HepG2 (cell line): Measurements from ENCODE around the gene IZUMO4. TPM values are rescaled to one million over a fixed set of nuclear protein-coding genes. Genes with fewer than 3 reads are reported as not detected.

Experiments used
- AGO2 ChIP-seq: fragments of 200-400 bp; formaldehyde crosslinking; optimal IDR thresholded peaks from 2 replicates; pipeline ENCODE3; 2017; ENCODE audit warnings: mild to moderate bottlenecking, low read depth, low read length, moderate library complexity
- ATAD3A ChIP-seq: sonication (generic); formaldehyde crosslinking; IDR thresholded peaks from 2 replicates; pipeline ENCODE4 v1.4.0; 2020; ENCODE audit warnings: missing genetic modification reagents
- CBX1 ChIP-seq: IDR thresholded peaks from one replicate; pipeline ENCODE4 v1.6.1; 2016; ENCODE audit warnings: antibody characterized with exemption, low read depth
- CREB1 ChIP-seq, 2 experiments: fragments of 450-650 bp in 1 of 2; IDR thresholded peaks; 2 replicates each; pipeline ENCODE4 v1.6.1; 2016 to 2017; ENCODE audit warnings: control low read depth in 1 of 2, mild to moderate bottlenecking in 1 of 2, missing compliant biosample characterization in 1 of 2, missing genetic modification characterization in 1 of 2
- IKZF1 ChIP-seq: fragments of 450-650 bp; IDR thresholded peaks from 2 replicates; pipeline ENCODE4 v1.7.1; 2016
- KAT8 ChIP-seq: IDR thresholded peaks from 2 replicates; pipeline ENCODE4 v1.6.1; 2016; ENCODE audit warnings: missing genetic modification reagents, missing compliant biosample characterization
- MYC ChIP-seq: sonication (generic); formaldehyde crosslinking; IDR thresholded peaks from 2 replicates; pipeline ENCODE4 v1.9.0; 2021; ENCODE audit warnings: missing genetic modification reagents, borderline replicate concordance
- PAX8 ChIP-seq: sonication (generic); formaldehyde crosslinking; IDR thresholded peaks from 2 replicates; pipeline ENCODE4 v1.8.0; 2022; ENCODE audit warnings: mild to moderate bottlenecking, missing genetic modification reagents, borderline replicate concordance
- PLSCR1 ChIP-seq: sonication (generic); formaldehyde crosslinking; IDR thresholded peaks from 2 replicates; pipeline ENCODE4 v1.5.0; 2020; ENCODE audit warnings: missing genetic modification reagents, mild to moderate bottlenecking, borderline replicate concordance
- SPEN ChIP-seq: sonication (generic); formaldehyde crosslinking; IDR thresholded peaks from 2 replicates; pipeline ENCODE4 v1.5.1; 2020; ENCODE audit warnings: low read depth, mild to moderate bottlenecking, missing genetic modification reagents
- SSRP1 ChIP-seq: IDR thresholded peaks from 2 replicates; pipeline ENCODE4 v1.6.1; 2016; ENCODE audit warnings: control low read depth
- TERF1 ChIP-seq: sonication (generic); formaldehyde crosslinking; IDR thresholded peaks from 2 replicates; pipeline ENCODE4 v1.8.0; 2022; ENCODE audit warnings: mild to moderate bottlenecking, missing genetic modification reagents, moderate library complexity
- U2AF2 ChIP-seq: fragments of 200-400 bp; formaldehyde crosslinking; IDR thresholded peaks from 2 replicates; pipeline ENCODE4 v1.6.1; 2017; ENCODE audit warnings: low read depth, mild to moderate bottlenecking, low read length
- ZNF207 ChIP-seq: fragments of 450-650 bp; IDR thresholded peaks from 2 replicates; pipeline ENCODE4 v1.6.1; 2016; ENCODE audit warnings: antibody characterized with exemption, borderline replicate concordance
- ZNF292 ChIP-seq: sonication (generic); formaldehyde crosslinking; IDR thresholded peaks from 2 replicates; pipeline ENCODE4 v1.8.1; 2022; ENCODE audit warnings: mild to moderate bottlenecking, low read depth, missing genetic modification reagents, borderline replicate concordance
- ZNF296 ChIP-seq: sonication (generic); formaldehyde crosslinking; conservative IDR thresholded peaks from 2 replicates; pipeline ENCODE4 v1.5.0; 2020; ENCODE audit warnings: mild to moderate bottlenecking, missing genetic modification reagents
- ZNF652 ChIP-seq: IDR thresholded peaks from 2 replicates; pipeline ENCODE4 v1.6.1; 2016; ENCODE audit warnings: low read depth, borderline replicate concordance
- ZNF672 ChIP-seq: sonication (generic); formaldehyde crosslinking; IDR thresholded peaks from 2 replicates; pipeline ENCODE4 v1.8.1; 2022; ENCODE audit warnings: missing genetic modification reagents
- ZNF878 ChIP-seq: sonication (generic); formaldehyde crosslinking; IDR thresholded peaks from 2 replicates; pipeline ENCODE4 v1.8.1; 2023; ENCODE audit warnings: mild to moderate bottlenecking, missing genetic modification reagents, moderate library complexity
- polyA plus RNA-seq, 8 experiments: library from polyadenylated mRNA; depleted of rRNA in 3 of 8; stranded (reverse) in 7 of 8; unstranded in 1 of 8; fragments of >200 nt; fragmentation: Illumina TruSeq in 4 of 8; extraction: Trizol in 4 of 8; gene quantifications; 2 replicates each; pipeline versions ENCODE4 v1.2.1 to v1.2.3, GENCODE V29; 2011 to 2016; ENCODE audit warnings: low read depth in 4 of 8, missing spikeins in 1 of 8, mixed read lengths in 1 of 8; ENCODE audit not compliant: insufficient read depth in 1 of 8
- total RNA-seq, 5 experiments: library from RNA; depleted of rRNA; stranded (reverse); fragments of >200 nt; fragmentation: Illumina TruSeq; extraction: Trizol; gene quantifications; 2 replicates each; pipeline ENCODE4 v1.2.3, GENCODE V29; 2016; ENCODE audit warnings: low read depth in 1 of 5
- TF ChIP-seq, protein P1 (sequence below): sonication (generic); formaldehyde crosslinking; IDR thresholded peaks from 2 replicates; pipeline ENCODE4 v1.5.0; 2020; ENCODE audit warnings: mild to moderate bottlenecking, missing genetic modification reagents
- TF ChIP-seq, protein P2 (sequence below): sonication (generic); formaldehyde crosslinking; IDR thresholded peaks from 2 replicates; pipeline ENCODE4 v1.5.0; 2020; ENCODE audit warnings: missing genetic modification reagents
- TF ChIP-seq, protein P3 (sequence below): sonication (generic); formaldehyde crosslinking; IDR thresholded peaks from 2 replicates; pipeline ENCODE4 v1.4.0; 2020; ENCODE audit warnings: missing genetic modification reagents, mild to moderate bottlenecking, borderline replicate concordance

Gene IZUMO4
- total and polyA plus RNA-seq, 2 of the 13 experiments (the other 11 are each of a cell fraction or from before 2014, with no cell fraction given) = 0.77 to 3.9 TPM

- TF ChIP-seq CREB1 (IDR thresholded peaks at IDR 0.05) = no peak
- 0 out of 2 replicates have a peak, but pooled peaks have one; percentile 8 for TF ChIP-seq CREB1 (CRISPR knock-in tag; IDR thresholded peaks at IDR 0.05)
- peak; percentile 76 for TF ChIP-seq AGO2
- TF ChIP-seq MYC = no peak
- no peak for TF ChIP-seq ZNF292
- TF ChIP-seq PAX8 = no peak
- TF ChIP-seq ATAD3A (CRISPR knock-in tag) = no peak
- no peak for TF ChIP-seq ZNF207
- TF ChIP-seq, protein P1, sequence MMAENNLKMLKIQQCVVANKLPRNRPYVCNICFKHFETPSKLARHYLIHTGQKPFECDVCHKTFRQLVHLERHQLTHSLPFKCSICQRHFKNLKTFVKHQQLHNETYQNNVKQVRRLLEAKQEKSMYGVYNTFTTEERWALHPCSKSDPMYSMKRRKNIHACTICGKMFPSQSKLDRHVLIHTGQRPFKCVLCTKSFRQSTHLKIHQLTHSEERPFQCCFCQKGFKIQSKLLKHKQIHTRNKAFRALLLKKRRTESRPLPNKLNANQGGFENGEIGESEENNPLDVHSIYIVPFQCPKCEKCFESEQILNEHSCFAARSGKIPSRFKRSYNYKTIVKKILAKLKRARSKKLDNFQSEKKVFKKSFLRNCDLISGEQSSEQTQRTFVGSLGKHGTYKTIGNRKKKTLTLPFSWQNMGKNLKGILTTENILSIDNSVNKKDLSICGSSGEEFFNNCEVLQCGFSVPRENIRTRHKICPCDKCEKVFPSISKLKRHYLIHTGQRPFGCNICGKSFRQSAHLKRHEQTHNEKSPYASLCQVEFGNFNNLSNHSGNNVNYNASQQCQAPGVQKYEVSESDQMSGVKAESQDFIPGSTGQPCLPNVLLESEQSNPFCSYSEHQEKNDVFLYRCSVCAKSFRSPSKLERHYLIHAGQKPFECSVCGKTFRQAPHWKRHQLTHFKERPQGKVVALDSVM (CRISPR knock-in tag) = peak; percentile 4; the same call in 1 of the 2 replicates
- no peak for TF ChIP-seq ZNF878 (CRISPR knock-in tag)
- no peak for TF ChIP-seq ZNF296 (CRISPR knock-in tag)
- TF ChIP-seq ZNF672 (CRISPR knock-in tag) = no peak
- no peak for TF ChIP-seq PLSCR1 (CRISPR knock-in tag)
- no peak; the same call in 1 of the 2 replicates for TF ChIP-seq KAT8 (CRISPR knock-in tag)
- no peak; the same call in 1 of the 2 replicates for TF ChIP-seq SPEN (CRISPR knock-in tag)
- TF ChIP-seq, protein P2, sequence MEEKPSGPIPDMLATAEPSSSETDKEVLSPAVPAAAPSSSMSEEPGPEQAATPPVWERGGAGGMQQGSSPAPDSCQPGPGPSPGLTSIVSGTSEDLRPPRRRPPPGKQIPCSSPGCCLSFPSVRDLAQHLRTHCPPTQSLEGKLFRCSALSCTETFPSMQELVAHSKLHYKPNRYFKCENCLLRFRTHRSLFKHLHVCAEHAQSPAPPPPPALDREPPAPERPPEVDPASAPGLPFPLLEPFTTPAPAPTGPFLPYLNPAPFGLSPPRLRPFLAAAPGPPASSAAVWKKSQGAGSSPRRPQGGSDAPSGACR (CRISPR knock-in tag) = peak; percentile 72; the same call in 1 of the 2 replicates
- no peak for TF ChIP-seq TERF1
- TF ChIP-seq SSRP1 (CRISPR knock-in tag) = no peak
- TF ChIP-seq, protein P3, sequence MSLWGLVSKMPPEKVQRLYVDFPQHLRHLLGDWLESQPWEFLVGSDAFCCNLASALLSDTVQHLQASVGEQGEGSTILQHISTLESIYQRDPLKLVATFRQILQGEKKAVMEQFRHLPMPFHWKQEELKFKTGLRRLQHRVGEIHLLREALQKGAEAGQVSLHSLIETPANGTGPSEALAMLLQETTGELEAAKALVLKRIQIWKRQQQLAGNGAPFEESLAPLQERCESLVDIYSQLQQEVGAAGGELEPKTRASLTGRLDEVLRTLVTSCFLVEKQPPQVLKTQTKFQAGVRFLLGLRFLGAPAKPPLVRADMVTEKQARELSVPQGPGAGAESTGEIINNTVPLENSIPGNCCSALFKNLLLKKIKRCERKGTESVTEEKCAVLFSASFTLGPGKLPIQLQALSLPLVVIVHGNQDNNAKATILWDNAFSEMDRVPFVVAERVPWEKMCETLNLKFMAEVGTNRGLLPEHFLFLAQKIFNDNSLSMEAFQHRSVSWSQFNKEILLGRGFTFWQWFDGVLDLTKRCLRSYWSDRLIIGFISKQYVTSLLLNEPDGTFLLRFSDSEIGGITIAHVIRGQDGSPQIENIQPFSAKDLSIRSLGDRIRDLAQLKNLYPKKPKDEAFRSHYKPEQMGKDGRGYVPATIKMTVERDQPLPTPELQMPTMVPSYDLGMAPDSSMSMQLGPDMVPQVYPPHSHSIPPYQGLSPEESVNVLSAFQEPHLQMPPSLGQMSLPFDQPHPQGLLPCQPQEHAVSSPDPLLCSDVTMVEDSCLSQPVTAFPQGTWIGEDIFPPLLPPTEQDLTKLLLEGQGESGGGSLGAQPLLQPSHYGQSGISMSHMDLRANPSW (CRISPR knock-in tag) = no peak
- TF ChIP-seq U2AF2 = 0 out of 2 replicates have a peak, but pooled peaks have one; percentile 4
- TF ChIP-seq IKZF1 = no peak
- TF ChIP-seq ZNF652 (CRISPR knock-in tag) = no peak
- TF ChIP-seq CBX1 = no peak
Measured at GRCh38 chr19:2060884-2061494, 35.7 kb upstream of the IZUMO4 start (continued).
